NCI-H1092 treated with DMSO at 0.1 percent for 48 hours (cell line): ENCODE measurements around the gene EPN3.

Experiments
- DNase-seq: peaks from one replicate; lab custom pipeline; 2025; lab: John Stamatoyannopoulos, UW

The EPN3 gene

DNA sequence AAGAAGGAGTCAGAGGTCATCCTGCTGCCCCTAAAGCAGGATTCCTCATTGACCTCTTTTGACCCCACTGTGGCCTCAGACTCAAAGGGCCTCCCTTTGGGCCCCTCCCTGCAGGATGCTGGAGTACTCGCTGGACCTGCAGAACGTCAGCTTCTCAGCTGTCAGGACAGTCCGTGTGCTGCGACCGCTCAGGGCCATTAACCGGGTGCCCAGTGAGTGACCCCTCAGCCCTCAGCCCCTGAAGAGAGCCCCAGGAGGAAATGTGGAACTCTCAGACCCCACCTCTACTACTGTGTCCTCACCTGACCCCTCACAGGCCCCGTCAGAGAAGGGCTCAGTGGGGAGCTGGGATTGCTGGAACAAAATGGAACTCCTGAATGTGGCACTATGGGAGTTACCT, 37.1 kb downstream of the EPN3 start:
- no peak for DNase-seq

GRCh38 chr17:50570032-50570431, 37.5 kb downstream of the EPN3 start:
- DNase-seq: no peak

DNA sequence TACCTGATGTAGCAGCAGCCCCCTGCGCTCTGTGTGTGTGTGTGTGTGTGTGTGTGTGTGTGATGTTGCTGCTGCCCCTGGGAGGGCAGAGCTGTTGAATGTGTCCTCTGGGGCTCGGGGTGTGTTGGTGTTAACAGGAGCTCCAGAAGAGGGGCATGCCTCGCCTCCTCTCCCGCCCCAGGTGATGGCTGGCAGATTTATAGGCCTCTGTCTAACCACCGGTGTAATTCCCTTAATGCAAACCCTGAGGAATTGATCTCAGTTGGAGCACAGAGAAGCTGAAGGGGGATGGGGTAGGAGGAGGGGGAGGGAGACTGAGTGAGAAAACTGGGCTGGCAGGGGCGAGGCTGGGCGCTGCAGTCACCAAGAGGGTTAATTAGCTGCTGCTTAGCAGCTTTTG, 38.0 kb downstream of the EPN3 start:
- DNase-seq: no peak

- DNase-seq: no peak
Observed at GRCh38 chr17:50571681-50572080, 39.1 kb downstream of the EPN3 start.

- no peak for DNase-seq
Observed at GRCh38 chr17:50572541-50572940, 40.0 kb downstream of the EPN3 start.

GRCh38 chr17:50573866-50574611, 41.5 kb downstream of the EPN3 start:
- no peak for DNase-seq

GRCh38 chr17:50575581-50576210, 43.2 kb downstream of the EPN3 start:
- no peak for DNase-seq

DNA sequence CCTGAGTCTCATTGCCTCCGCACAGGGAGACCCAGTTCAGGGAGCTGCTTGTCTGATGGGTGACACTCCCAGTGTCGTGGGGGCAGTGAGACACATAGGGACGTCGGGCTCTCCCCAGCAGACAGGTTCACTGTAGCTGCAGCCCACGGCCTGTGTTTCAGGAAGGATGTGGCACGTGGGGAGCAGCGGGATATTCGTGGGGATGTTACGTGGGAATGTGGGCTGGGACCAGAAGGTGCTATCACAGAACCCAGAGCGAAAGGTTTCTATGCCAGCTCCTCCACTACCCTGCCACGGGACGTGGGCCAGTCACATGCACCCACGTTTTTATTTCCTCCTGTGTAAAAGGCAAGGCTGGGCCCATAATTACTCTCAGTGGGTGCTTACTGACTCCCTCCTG, 44.3 kb downstream of the EPN3 start:
- DNase-seq: no peak

DNA sequence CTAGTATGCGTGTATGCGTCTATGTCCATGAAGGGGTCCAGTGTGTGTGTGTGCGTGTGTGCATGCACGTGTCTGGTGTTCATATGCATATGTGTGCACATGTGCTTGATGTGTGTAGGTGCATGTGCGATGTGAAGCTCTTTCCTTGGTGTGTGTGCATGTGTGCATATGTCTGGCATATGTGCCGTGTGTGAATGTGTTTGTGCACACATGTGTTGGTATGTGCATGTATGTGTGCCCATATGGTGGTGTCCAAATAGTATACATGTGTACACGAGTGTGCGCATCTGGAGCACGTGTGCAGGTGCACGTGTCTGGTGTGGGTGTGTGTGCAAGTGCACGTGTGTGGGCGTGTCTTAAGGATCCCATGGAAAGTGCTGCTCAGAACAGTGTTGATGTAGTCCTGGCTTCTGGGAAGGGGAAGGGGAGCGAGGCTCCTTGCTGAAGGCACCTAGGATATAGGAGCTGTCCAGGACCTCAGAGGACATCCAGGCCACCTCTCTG, 45.0 kb downstream of the EPN3 start:
- DNase-seq: no peak

DNA sequence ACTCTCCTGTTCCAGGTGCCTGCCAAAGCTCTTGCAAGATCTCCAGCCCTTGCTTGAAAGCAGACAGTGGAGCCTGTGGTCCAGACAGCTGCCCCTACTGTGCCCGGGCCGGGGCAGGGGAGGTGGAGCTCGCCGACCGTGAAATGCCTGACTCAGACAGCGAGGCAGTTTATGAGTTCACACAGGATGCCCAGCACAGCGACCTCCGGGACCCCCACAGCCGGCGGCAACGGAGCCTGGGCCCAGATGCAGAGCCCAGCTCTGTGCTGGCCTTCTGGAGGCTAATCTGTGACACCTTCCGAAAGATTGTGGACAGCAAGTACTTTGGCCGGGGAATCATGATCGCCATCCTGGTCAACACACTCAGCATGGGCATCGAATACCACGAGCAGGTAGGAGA, 45.6 kb downstream of the EPN3 start:
- DNase-seq: no peak

DNA sequence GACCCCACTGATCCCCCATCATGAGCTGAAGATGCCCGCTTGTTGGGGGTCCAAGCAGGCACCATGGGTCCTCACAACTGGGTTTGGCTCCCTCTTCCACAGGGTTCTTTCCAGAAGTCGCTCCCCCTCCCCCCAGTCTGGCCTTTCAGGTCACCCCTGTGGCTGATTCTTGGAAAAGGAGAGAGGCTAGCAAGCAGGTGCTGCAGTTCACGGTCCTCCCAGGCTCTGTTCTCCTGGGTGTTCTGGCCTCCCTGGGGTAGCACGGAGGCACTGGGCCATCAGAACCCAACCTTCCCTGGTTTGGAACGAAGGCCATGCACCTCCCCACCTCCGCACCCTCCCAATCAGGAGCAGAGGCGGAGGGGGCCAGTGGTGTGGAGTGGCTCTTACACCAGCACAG, 46.9 kb downstream of the EPN3 start:
- DNase-seq: no peak

DNA sequence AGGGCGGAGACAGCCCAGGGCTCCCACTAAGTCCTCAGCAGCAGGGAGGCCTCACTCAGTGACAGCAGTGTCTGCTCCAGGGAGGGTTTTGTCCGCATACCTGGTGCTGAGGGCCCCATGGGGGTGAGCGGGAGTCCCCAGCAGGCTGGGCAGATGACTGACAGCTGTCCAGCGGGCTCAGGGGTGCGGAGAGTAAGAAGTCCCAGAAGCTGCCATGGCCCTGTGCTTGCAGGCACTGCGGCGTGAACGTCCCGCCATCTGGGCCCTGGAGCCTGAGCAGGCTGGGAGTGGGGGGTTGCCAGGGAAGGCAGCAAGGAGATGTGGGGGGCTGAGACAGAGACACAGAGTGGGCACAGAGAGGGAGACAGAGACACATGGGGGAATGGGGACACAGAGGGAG, 48.1 kb downstream of the EPN3 start:
- DNase-seq: no peak

- no peak for DNase-seq
Observed at GRCh38 chr17:50581316-50581715, 48.8 kb downstream of the EPN3 start.

GRCh38 chr17:50582741-50583140, 50.2 kb downstream of the EPN3 start:
- DNase-seq: no peak

GRCh38 chr17:50583641-50584040, 51.1 kb downstream of the EPN3 start:
- DNase-seq: no peak

- no peak for DNase-seq
Observed at GRCh38 chr17:50584116-50584515, 51.6 kb downstream of the EPN3 start.

GRCh38 chr17:50584749-50585148, 52.2 kb downstream of the EPN3 start:
- no peak for DNase-seq

DNA sequence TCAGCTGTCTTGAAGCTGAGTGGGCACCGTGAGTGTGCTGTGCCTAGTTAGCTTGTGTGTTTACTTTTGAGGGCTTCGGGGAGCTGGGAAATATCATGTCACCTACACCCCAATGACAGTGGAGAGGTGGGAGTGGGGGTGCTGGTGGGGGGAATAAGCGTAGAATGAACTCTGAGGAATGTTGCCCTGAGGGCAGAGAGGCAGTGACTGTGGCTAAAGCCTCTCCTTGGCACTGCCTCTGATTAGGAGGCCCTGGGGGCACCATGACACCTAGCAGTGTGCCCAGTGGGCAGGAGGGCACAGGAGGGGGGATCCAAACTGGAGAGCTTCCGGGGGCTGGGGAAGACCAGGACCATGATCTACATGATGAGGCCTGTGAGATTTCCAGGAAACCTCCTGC, 52.8 kb downstream of the EPN3 start:
- DNase-seq: no peak

- no peak for DNase-seq
Observed at GRCh38 chr17:50585891-50586290, 53.4 kb downstream of the EPN3 start.

GRCh38 chr17:50586421-50587247, 54.1 kb downstream of the EPN3 start:
- no peak for DNase-seq

DNA sequence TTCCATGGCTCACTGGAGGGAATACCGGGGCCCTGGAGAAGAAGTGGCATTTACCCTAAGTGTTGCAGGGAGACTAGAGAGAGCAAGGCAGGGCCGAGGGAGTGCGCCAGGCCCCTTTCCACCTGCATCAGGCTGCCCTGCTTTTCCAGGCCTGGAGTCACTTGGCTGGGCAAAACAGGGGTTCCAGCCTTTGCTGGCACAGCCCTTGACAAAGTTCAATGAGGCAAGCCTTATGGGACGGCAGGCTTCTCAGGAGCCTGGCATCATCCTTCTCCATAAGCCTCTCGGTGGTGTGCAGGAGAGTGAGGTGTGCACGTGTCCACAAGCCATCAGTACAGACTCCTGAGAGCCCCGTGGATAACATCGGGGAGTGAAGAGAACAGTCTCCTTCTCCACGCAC, 55.0 kb downstream of the EPN3 start:
- no peak for DNase-seq

DNA sequence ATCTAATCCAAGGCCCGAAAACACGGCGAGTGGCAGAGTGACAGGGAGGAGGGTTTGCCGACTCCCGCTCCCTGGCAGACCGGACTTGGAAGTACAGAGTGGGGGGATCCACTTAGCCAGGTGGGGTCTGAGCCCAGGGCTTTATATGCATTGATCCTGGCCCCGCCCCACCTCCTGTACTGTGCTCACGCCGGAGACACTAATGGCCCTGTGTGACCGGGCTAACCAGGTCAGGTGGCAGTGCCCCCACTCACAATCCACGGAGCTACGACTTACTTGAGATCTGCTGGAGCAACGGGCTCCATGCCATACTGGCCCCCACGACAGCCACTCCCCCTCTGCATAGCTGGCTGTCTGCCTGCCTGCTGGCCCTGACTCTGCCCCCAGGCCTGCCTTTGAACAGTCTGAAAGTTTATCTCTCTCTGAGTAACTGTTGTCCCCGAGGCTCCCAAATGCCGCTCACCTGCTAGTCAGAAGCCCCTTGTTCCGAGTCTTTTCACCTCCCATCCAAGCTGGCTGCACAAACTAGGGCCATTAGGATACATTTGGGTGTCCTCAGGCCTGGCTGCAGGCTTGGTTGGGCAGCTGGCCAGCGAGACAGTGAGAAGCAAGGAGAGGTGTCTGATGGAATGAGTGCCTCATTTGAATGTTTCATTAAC, 56.0 kb downstream of the EPN3 start:
- DNase-seq: peak; percentile 52
